Parathyroid adenoma (tissue), 2 donors: Measurements from ENCODE around the gene FGF6.

ENCODE experiments used
- H2AFZ ChIP-seq: fragments of 300-600 bp; sonication (generic); one replicate; pipeline ENCODE4 v1.7.0; 2017; ENCODE audit warnings: antibody characterized with exemption, mild to moderate bottlenecking
- H3K27ac ChIP-seq: fragments of 300-600 bp; sonication (generic); one replicate; pipeline ENCODE4 v1.7.0; 2017
- H3K27me3 ChIP-seq: fragments of 300-600 bp; sonication (generic); one replicate; pipeline ENCODE4 v1.7.0; 2017; ENCODE audit warnings: low read length; ENCODE audit not compliant: control insufficient read depth, insufficient read depth
- H3K36me3 ChIP-seq: fragments of 300-600 bp; sonication (generic); one replicate; pipeline ENCODE4 v1.7.0; 2017; ENCODE audit warnings: low read length; ENCODE audit not compliant: control insufficient read depth, insufficient read depth
- H3K4me1 ChIP-seq: fragments of 300-600 bp; sonication (generic); one replicate; pipeline ENCODE4 v1.7.0; 2017; ENCODE audit warnings: control low read depth
- H3K4me2 ChIP-seq: fragments of 300-600 bp; sonication (generic); one replicate; pipeline ENCODE4 v1.7.0; 2017; ENCODE audit warnings: low read length
- H3K4me3 ChIP-seq: fragments of 300-600 bp; sonication (generic); one replicate; pipeline ENCODE4 v1.7.0; 2017; ENCODE audit warnings: low read depth, low read length
- H3K79me2 ChIP-seq: fragments of 300-600 bp; sonication (generic); one replicate; pipeline ENCODE4 v1.7.0; 2017; ENCODE audit warnings: control low read depth
- H3K9ac ChIP-seq: fragments of 300-600 bp; sonication (generic); one replicate; pipeline ENCODE4 v1.7.0; 2017; ENCODE audit warnings: mild to moderate bottlenecking
- H3K9me3 ChIP-seq: fragments of 300-600 bp; sonication (generic); one replicate; pipeline ENCODE4 v1.7.0; 2017; ENCODE audit warnings: low read length; ENCODE audit not compliant: control insufficient read depth
- TF ChIP-seq, protein P1 (sequence below): fragments of 300-600 bp; sonication (generic); IDR thresholded peaks from one replicate; pipeline ENCODE4 v1.7.0; 2017; ENCODE audit warnings: antibody characterized with exemption, mild to moderate bottlenecking
- donor health status: primary hyperparathyroidism.

The FGF6 gene

GRCh38 chr12:4444031-4444430 is 1.6 kb downstream of the FGF6 start:
- H3K36me3 ChIP-seq = no peaks in the 10 kb centered on the region
- H3K4me2 ChIP-seq = no peak overlapping the region
- no peaks in the 10 kb centered on the region for H3K4me1 ChIP-seq
- H3K9ac ChIP-seq = no peak overlapping the region
- no peaks in the 10 kb centered on the region for H3K79me2 ChIP-seq
- TF ChIP-seq, protein P1, sequence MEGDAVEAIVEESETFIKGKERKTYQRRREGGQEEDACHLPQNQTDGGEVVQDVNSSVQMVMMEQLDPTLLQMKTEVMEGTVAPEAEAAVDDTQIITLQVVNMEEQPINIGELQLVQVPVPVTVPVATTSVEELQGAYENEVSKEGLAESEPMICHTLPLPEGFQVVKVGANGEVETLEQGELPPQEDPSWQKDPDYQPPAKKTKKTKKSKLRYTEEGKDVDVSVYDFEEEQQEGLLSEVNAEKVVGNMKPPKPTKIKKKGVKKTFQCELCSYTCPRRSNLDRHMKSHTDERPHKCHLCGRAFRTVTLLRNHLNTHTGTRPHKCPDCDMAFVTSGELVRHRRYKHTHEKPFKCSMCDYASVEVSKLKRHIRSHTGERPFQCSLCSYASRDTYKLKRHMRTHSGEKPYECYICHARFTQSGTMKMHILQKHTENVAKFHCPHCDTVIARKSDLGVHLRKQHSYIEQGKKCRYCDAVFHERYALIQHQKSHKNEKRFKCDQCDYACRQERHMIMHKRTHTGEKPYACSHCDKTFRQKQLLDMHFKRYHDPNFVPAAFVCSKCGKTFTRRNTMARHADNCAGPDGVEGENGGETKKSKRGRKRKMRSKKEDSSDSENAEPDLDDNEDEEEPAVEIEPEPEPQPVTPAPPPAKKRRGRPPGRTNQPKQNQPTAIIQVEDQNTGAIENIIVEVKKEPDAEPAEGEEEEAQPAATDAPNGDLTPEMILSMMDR = no peak
- H3K27ac ChIP-seq = no peak overlapping the region
- H3K27me3 ChIP-seq = no peaks in the 10 kb centered on the region
- H2AFZ ChIP-seq = no peak overlapping the region
- H3K9me3 ChIP-seq = no peaks in the 10 kb centered on the region
- no peak overlapping the region for H3K4me3 ChIP-seq

DNA sequence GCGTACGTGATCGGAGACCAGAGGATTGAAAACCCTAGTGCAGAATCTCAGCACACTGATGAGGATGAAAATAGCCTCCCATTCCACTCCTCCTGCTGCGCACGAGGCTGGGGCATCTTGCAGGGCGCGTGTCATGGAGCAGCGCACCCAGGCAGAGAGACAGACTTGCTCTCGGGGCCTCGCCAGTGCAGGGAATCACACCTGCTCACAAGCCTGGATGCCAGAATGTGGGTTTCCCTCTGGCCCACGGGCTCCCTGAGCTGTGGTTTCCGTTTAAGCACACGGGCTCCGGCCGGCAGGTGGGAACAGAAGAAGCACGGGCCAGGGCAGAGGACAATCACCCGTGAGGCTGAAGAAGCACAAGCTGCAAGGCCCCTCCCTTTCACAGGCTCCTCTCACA is 2.0 kb downstream of the FGF6 start:
- Histone ChIP-seq H2AFZ (no peak overlapping the region), H3K9me3 (no peaks in the 10 kb centered on the region), H3K79me2 (no peaks in the 10 kb centered on the region), H3K4me3 (no peak overlapping the region), H3K27me3 (no peaks in the 10 kb centered on the region), H3K27ac (no peak overlapping the region), H3K4me1 (no peaks in the 10 kb centered on the region), H3K9ac (no peak overlapping the region), H3K36me3 (no peaks in the 10 kb centered on the region), H3K4me2 (no peak overlapping the region)
- TF ChIP-seq, protein P1 = no peak

DNA sequence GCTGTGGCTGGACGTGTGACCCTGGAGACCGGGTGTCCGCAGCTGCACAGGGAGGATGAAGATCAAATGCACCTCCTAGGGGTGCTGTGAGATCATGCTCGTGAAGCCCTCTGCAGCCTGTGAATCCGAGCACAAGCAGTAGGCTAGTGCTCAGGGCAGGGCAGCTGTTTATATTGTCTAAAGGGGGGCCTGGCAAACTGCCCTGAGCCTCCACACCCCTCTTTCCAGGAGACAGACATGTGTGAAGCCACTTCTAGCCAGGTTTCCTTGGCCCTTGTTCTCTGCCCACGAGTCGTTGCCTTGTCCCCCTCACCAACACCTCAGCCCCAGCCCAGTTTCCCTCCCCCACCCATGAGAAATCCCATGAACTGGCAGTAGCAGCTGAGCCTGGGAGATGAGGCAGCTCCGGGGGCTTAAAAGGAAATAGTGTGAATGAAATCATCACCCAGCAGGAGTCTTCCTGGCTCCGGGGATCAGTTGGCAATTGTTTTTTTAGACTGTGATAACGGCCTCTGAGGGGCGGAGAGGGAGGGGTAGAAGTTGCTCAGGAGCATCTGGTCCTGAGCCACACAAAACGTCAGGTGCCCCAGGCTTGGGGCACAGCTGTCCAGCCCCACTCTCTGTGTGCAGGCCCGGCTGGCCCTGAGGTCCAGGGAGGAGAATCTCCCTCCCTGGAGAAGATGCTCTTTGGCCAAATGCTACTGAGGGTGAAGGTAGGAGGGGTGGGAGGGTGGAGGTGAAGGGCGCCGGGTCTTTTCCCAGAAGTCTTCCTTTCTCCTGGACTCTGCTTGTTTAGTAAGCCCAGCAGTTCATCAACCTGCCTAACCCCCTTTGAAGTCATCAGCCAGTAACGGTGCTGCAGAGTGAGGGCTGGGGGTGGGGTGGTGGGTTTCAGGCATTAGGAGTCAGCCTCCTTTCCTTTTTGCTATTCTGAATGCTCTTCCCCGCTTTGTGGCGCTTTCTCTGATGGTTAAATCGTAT is 4.0 kb downstream of the FGF6 start:
- no peaks in the 10 kb centered on the region for H3K36me3 ChIP-seq
- no peaks in the 10 kb centered on the region for H3K9me3 ChIP-seq
- no peaks in the 10 kb centered on the region for H3K4me1 ChIP-seq
- no peak overlapping the region for H2AFZ ChIP-seq
- no peak overlapping the region for H3K4me2 ChIP-seq
- TF ChIP-seq, protein P1 = no peak
- no peak overlapping the region for H3K4me3 ChIP-seq
- no peak overlapping the region for H3K9ac ChIP-seq
- H3K27me3 ChIP-seq = no peaks in the 10 kb centered on the region
- no peak overlapping the region for H3K27ac ChIP-seq
- H3K79me2 ChIP-seq = no peaks in the 10 kb centered on the region

DNA sequence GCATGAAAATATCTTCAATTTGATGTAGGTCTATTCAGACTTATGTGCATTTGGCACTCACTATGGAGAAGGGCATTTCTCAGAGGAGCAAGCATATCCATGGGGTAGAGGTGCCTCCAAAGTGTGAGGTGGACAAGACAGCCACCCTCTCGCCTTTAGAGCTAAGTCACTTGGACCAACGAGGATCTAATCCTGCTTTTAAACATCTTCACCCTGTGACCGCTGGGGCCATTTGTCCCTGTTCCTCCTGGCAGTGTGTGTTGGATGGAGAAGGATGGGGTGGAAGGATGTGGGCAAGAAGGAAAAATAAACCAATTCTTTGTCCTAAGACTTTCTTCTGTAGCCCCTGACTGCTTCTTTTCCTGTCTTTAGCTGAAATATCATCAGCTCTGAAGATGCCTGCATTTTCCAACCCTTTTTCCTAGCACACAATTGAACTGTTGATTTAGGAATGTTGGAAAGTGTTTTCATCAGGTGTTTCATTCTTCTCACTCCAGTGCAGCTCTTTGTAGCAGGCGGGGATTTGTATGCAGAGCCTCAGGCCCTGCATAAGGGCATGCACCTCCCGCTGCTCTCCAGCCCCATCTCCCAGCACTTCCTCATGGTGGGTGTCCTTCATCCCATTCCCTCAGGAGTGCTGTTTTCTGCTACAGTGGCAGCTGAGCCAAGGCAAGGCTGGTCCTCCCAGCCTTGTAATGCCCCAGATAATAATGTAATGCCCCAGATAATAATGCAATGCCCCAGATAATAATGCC is 5.3 kb downstream of the FGF6 start:
- Histone ChIP-seq H3K79me2 (no peaks in the 10 kb centered on the region), H3K9me3 (no peaks in the 10 kb centered on the region), H3K36me3 (no peaks in the 10 kb centered on the region), H3K4me3 (no peak overlapping the region), H3K4me1 (no peaks in the 10 kb centered on the region), H3K27ac (no peak overlapping the region), H2AFZ (no peak overlapping the region), H3K9ac (no peak overlapping the region), H3K27me3 (no peaks in the 10 kb centered on the region), H3K4me2 (no peak overlapping the region)
- TF ChIP-seq, protein P1 = no peak
